SH-SY5Y (cell line): ENCODE results near the gene MOB3B.

Source experiments
- GATA2 ChIP-seq: IDR thresholded peaks from 2 replicates; pipeline ENCODE4 v1.6.1; 2011; ENCODE audit warnings: mild to moderate bottlenecking, low read depth, low read length
- GATA3 ChIP-seq: IDR thresholded peaks from 2 replicates; pipeline ENCODE4 v1.6.1; 2011; ENCODE audit warnings: low read depth, mild to moderate bottlenecking, low read length, moderate library complexity

Gene MOB3B

GRCh38 chr9:27468000-27468399, 61.6 kb downstream of the MOB3B start:
- TF ChIP-seq GATA3 (no peak), GATA2 (no peak)

- no peak for TF ChIP-seq GATA2
- no peak for TF ChIP-seq GATA3
Observed at GRCh38 chr9:27467486-27467885, 62.1 kb downstream of the MOB3B start.

- TF ChIP-seq GATA3 (no peak), GATA2 (no peak)
Observed at GRCh38 chr9:27462846-27463245, 66.8 kb downstream of the MOB3B start.

GRCh38 chr9:27462434-27462833, 67.2 kb downstream of the MOB3B start:
- TF ChIP-seq GATA2, result no peak
- TF ChIP-seq GATA3, result no peak

- TF ChIP-seq GATA2, result no peak
- TF ChIP-seq GATA3, result no peak
Observed at GRCh38 chr9:27460226-27461023, 69.2 kb downstream of the MOB3B start.

- TF ChIP-seq GATA2 (no peak), GATA3 (no peak)
Observed at GRCh38 chr9:27457445-27457844, 72.2 kb downstream of the MOB3B start.

GRCh38 chr9:27453860-27454553, 75.6 kb downstream of the MOB3B start:
- no peak for TF ChIP-seq GATA3
- no peak for TF ChIP-seq GATA2

- TF ChIP-seq GATA3 (no peak), GATA2 (no peak)
Observed at GRCh38 chr9:27451207-27451797, 78.3 kb downstream of the MOB3B start.

GRCh38 chr9:27450752-27451151, 78.9 kb downstream of the MOB3B start:
- TF ChIP-seq GATA3, result no peak
- TF ChIP-seq GATA2, result no peak

GRCh38 chr9:27447031-27447683, 82.5 kb downstream of the MOB3B start:
- TF ChIP-seq GATA2, result no peak
- TF ChIP-seq GATA3, result no peak

GRCh38 chr9:27445688-27446087, 83.9 kb downstream of the MOB3B start:
- TF ChIP-seq GATA3 (no peak), GATA2 (no peak)

- TF ChIP-seq GATA2 (no peak), GATA3 (no peak)
Observed at GRCh38 chr9:27445057-27445595, 84.5 kb downstream of the MOB3B start.

GRCh38 chr9:27442464-27442863, 87.2 kb downstream of the MOB3B start:
- TF ChIP-seq GATA3 (no peak), GATA2 (no peak)

- TF ChIP-seq GATA3 (no peak), GATA2 (no peak)
Observed at GRCh38 chr9:27441741-27442070, 87.9 kb downstream of the MOB3B start.
